Omental fat pad (tissue), 4 donors: Measurements from ENCODE around the gene CCNL2. TPM values are rescaled to one million over a fixed set of nuclear protein-coding genes. Genes with fewer than 3 reads are reported as not detected.

ENCODE experiments used
- ATAC-seq: fragments of 150-250 bp; one replicate; pipeline ENCODE4 v1.9.1; 2016; ENCODE audit warnings: mild to moderate bottlenecking, moderate library complexity; ENCODE audit not compliant: low FRiP score
- DNase-seq: peaks from one replicate; pipeline ENCODE4 v3.0.0-alpha.2; 2019; ENCODE audit warnings: low spot score
- CTCF ChIP-seq, 3 donors: fragments of 450-650 bp; IDR thresholded peaks; one replicate each; pipeline ENCODE4 v1.5.1; 2016 to 2017; ENCODE audit warnings: antibody characterized with exemption in 3 of 3, mild to moderate bottlenecking in 3 of 3, moderate library complexity in 2 of 3
- total RNA-seq, 4 donors: library from RNA; depleted of rRNA; stranded (reverse); fragments of >200 nt; gene quantifications; one replicate each; pipeline ENCODE4 v1.1.0, GENCODE V29; 2016

CCNL2 gene
- total RNA-seq, 4 donors from 2014 or later: 142 to 273 (median 204) TPM

GRCh38 chr1:1354271-1355247 is 44.6 kb downstream of the CCNL2 start:
- no peak for DNase-seq
- no peak for TF ChIP-seq CTCF (IDR thresholded peaks at IDR 0.05)
- ATAC-seq: no peak

- ATAC-seq: no peak
- DNase-seq: no peak
- no peak for TF ChIP-seq CTCF (IDR thresholded peaks at IDR 0.05)
These were observed 45.6 kb downstream of the CCNL2 start for GRCh38 chr1:1353389-1354151.

GRCh38 chr1:1352786-1353388 is 46.2 kb downstream of the CCNL2 start:
- DNase-seq (no peak), ATAC-seq (no peak)
- TF ChIP-seq CTCF (IDR thresholded peaks at IDR 0.05): no peak

- no peak for TF ChIP-seq CTCF (IDR thresholded peaks at IDR 0.05)
- ATAC-seq: no peak
- no peak for DNase-seq
These were observed 47.4 kb downstream of the CCNL2 start for GRCh38 chr1:1351511-1352427.

- no peak for TF ChIP-seq CTCF (IDR thresholded peaks at IDR 0.05)
- ATAC-seq (peak; percentile 68), DNase-seq (peak; percentile 50)
These were observed 49.7 kb downstream of the CCNL2 start, which contains the start of gene DVL1 for GRCh38 chr1:1349256-1350012. Gene DVL1, minus strand, starts transcription at chr1:1349418. Its CDS starts 353 bp downstream, at chr1:1349065.
